Astrocyte (in vitro differentiated cells and primary cell): Measurements from ENCODE around the gene KIAA0825. TPM values are rescaled to one million over a fixed set of nuclear protein-coding genes. Genes with fewer than 3 reads are reported as not detected.

Experiments
- DNase-seq: peaks from one replicate; pipeline ENCODE4 v3.0.0-alpha.2; 2010; ENCODE audit warnings: low read depth
- FAIRE-seq: peaks from 2 replicates; lab custom pipeline; 2011; peaks lifted over from hg19 to GRCh38; lab: Jason Lieb, UNC
- H2AFZ ChIP-seq: 2 replicates; pipeline ENCODE4 v1.6.0; 2012; ENCODE audit warnings: low read depth, low read length, inconsistent platforms
- H3K27ac ChIP-seq: 2 replicates; pipeline ENCODE4 v1.5.1; 2011; ENCODE audit warnings: low read depth, low read length, inconsistent platforms
- H3K27me3 ChIP-seq: 2 replicates; pipeline ENCODE4 v1.6.0; 2011; ENCODE audit warnings: low read length, inconsistent platforms; ENCODE audit not compliant: insufficient read depth
- H3K36me3 ChIP-seq: 2 replicates; pipeline ENCODE4 v1.5.1; 2011; ENCODE audit warnings: low read length, inconsistent platforms; ENCODE audit not compliant: insufficient read depth
- H3K4me1 ChIP-seq: 2 replicates; pipeline ENCODE4 v1.5.1; 2011; ENCODE audit warnings: low read length, inconsistent platforms; ENCODE audit not compliant: insufficient read depth
- H3K4me2 ChIP-seq: 2 replicates; pipeline ENCODE4 v1.6.0; 2012; ENCODE audit warnings: low read length, inconsistent platforms
- H3K4me3 ChIP-seq: 2 replicates; pipeline ENCODE4 v1.5.1; 2011; ENCODE audit warnings: low read depth, mild to moderate bottlenecking, low read length, inconsistent platforms; ENCODE audit not compliant: insufficient read depth
- H3K79me2 ChIP-seq: 2 replicates; pipeline ENCODE4 v1.6.0; 2012; ENCODE audit warnings: mild to moderate bottlenecking, low read length, inconsistent platforms; ENCODE audit not compliant: insufficient read depth
- H3K9ac ChIP-seq: 2 replicates; pipeline ENCODE4 v1.6.0; 2012; ENCODE audit warnings: mild to moderate bottlenecking, low read length, inconsistent platforms
- H3K9me3 ChIP-seq: 2 replicates; pipeline ENCODE4 v1.5.1; 2012; ENCODE audit warnings: low read depth, mild to moderate bottlenecking, low read length, inconsistent platforms; ENCODE audit not compliant: insufficient read depth
- H4K20me1 ChIP-seq: 2 replicates; pipeline ENCODE4 v1.6.0; 2012; ENCODE audit warnings: low read length, inconsistent platforms; ENCODE audit not compliant: insufficient read depth
- H3K27ac Mint-ChIP-seq: one replicate; pipeline ENCODE4 v1.8.0; 2021; ENCODE audit warnings: mild to moderate bottlenecking, mixed read lengths; ENCODE audit not compliant: unreplicated experiment
- H3K27me3 Mint-ChIP-seq: one replicate; pipeline ENCODE4 v1.8.0; 2021; ENCODE audit warnings: low read depth, mixed read lengths; ENCODE audit not compliant: unreplicated experiment
- H3K36me3 Mint-ChIP-seq: one replicate; pipeline ENCODE4 v1.8.0; 2021; ENCODE audit warnings: low read depth, mixed read lengths; ENCODE audit not compliant: unreplicated experiment
- H3K4me1 Mint-ChIP-seq: one replicate; pipeline ENCODE4 v1.8.0; 2021; ENCODE audit warnings: low read depth, mixed read lengths; ENCODE audit not compliant: unreplicated experiment
- H3K4me3 Mint-ChIP-seq: one replicate; pipeline ENCODE4 v1.8.0; 2021; ENCODE audit warnings: mild to moderate bottlenecking, moderate library complexity, mixed read lengths; ENCODE audit not compliant: unreplicated experiment
- H3K9me3 Mint-ChIP-seq: one replicate; pipeline ENCODE4 v1.8.0; 2021; ENCODE audit warnings: mild to moderate bottlenecking, mixed read lengths; ENCODE audit not compliant: unreplicated experiment
- CTCF ChIP-seq: IDR thresholded peaks from 2 replicates; pipeline ENCODE4 v1.5.1; 2011; ENCODE audit warnings: low read depth, mild to moderate bottlenecking, inconsistent platforms, low read length, moderate library complexity; ENCODE audit not compliant: insufficient read depth
- EZH2 ChIP-seq: IDR thresholded peaks from 2 replicates; pipeline ENCODE4 v1.6.1; 2012; ENCODE audit warnings: mild to moderate bottlenecking, low read length, inconsistent platforms; ENCODE audit not compliant: insufficient read depth
- total RNA-seq: library from RNA; stranded (reverse); gene quantifications from 2 replicates; pipeline ENCODE4 v1.2.1, GENCODE V29; 2021

The KIAA0825 gene
- total RNA-seq, 1 donor from 2014 or later = 2.5 TPM

GRCh38 chr5:94551858-94552257, 66.5 kb downstream of the KIAA0825 start:
- Histone ChIP-seq H4K20me1 (no peaks in the 10 kb centered on the region), H3K9me3 (no peaks in the 10 kb centered on the region), H3K4me1 (no peaks in the 10 kb centered on the region), H2AFZ (no peak overlapping the region), H3K9ac (no peak overlapping the region), H3K36me3 (no peaks in the 10 kb centered on the region), H3K27me3 (no peaks in the 10 kb centered on the region), H3K79me2 (no peaks in the 10 kb centered on the region), H3K27ac (no peak overlapping the region), H3K4me3 (no peak overlapping the region), H3K4me2 (no peak overlapping the region)
- Mint-ChIP-seq H3K4me1 (no peaks in the 10 kb centered on the region), H3K36me3 (no peaks in the 10 kb centered on the region), H3K27ac (no peak overlapping the region), H3K9me3 (no peaks in the 10 kb centered on the region), H3K27me3 (no peaks in the 10 kb centered on the region), H3K4me3 (no peak overlapping the region)
- no peak for FAIRE-seq
- TF ChIP-seq EZH2 (no peak), CTCF (no peak)
- DNase-seq = no peak

GRCh38 chr5:94545870-94546625, 72.4 kb downstream of the KIAA0825 start:
- Mint-ChIP-seq H3K9me3 (peaks cover 5% of the 10 kb centered on the region), H3K4me3 (no peak overlapping the region), H3K4me1 (peaks cover 4% of the 10 kb centered on the region), H3K36me3 (no peaks in the 10 kb centered on the region), H3K27me3 (no peaks in the 10 kb centered on the region), H3K27ac (no peak overlapping the region)
- Histone ChIP-seq H3K36me3 (no peaks in the 10 kb centered on the region), H3K4me2 (no peak overlapping the region), H3K27ac (no peak overlapping the region), H3K27me3 (no peaks in the 10 kb centered on the region), H2AFZ (no peak overlapping the region), H3K9me3 (peaks cover 2% of the 10 kb centered on the region), H3K9ac (no peak overlapping the region), H3K4me3 (no peak overlapping the region), H4K20me1 (no peaks in the 10 kb centered on the region), H3K4me1 (no peaks in the 10 kb centered on the region), H3K79me2 (no peaks in the 10 kb centered on the region)
- TF ChIP-seq CTCF (no peak), EZH2 (no peak)
- no peak for FAIRE-seq
- no peak for DNase-seq

- DNase-seq (no peak), FAIRE-seq (no peak)
- Mint-ChIP-seq H3K27me3 (no peaks in the 10 kb centered on the region), H3K27ac (no peak overlapping the region), H3K4me1 (peaks cover 4% of the 10 kb centered on the region), H3K36me3 (no peaks in the 10 kb centered on the region), H3K9me3 (peaks cover 5% of the 10 kb centered on the region), H3K4me3 (no peak overlapping the region)
- Histone ChIP-seq H3K79me2 (no peaks in the 10 kb centered on the region), H3K9ac (no peak overlapping the region), H3K9me3 (peaks cover 7% of the 10 kb centered on the region), H3K27ac (no peak overlapping the region), H4K20me1 (no peaks in the 10 kb centered on the region), H3K36me3 (no peaks in the 10 kb centered on the region), H3K27me3 (no peaks in the 10 kb centered on the region), H3K4me3 (no peak overlapping the region), H2AFZ (no peak overlapping the region), H3K4me2 (no peak overlapping the region), H3K4me1 (no peaks in the 10 kb centered on the region)
- TF ChIP-seq CTCF = no peak
- TF ChIP-seq EZH2 = no peak
Observed at GRCh38 chr5:94544875-94545547, 73.4 kb downstream of the KIAA0825 start.
